Measurements from ENCODE around the gene SLC26A9.

GRCh38 chr1:205925736-205926135 is 17.5 kb downstream of the SLC26A9 start:
- TF ChIP-seq EZH2phosphoT487 (IDR thresholded peaks at IDR 0.05; ENCODE audit: insufficient read depth, low read depth) (no peak), EZH2 (IDR thresholded peaks at IDR 0.05; ENCODE audit: insufficient read depth, poor library complexity, severe bottlenecking) (no peak)
